Fibroblast of the aortic adventitia (primary cell): ENCODE results near the gene SETBP1. TPM values are rescaled to one million over a fixed set of nuclear protein-coding genes. Genes with fewer than 3 reads are reported as not detected.

Experiments used
- DNase-seq: peaks from one replicate; pipeline ENCODE4 v3.0.0-alpha.2; 2010; ENCODE audit warnings: low read depth
- H3K4me3 ChIP-seq: 2 replicates; pipeline ENCODE4 v1.5.1; 2011; ENCODE audit warnings: low read depth, mild to moderate bottlenecking, control low read depth, low read length, moderate library complexity
- CTCF ChIP-seq: IDR thresholded peaks from 2 replicates; pipeline ENCODE4 v1.5.1; 2011; ENCODE audit warnings: mild to moderate bottlenecking, low read length, control low read depth, inconsistent platforms; ENCODE audit not compliant: insufficient read depth
- total RNA-seq: library from RNA; depleted of rRNA; stranded (reverse); fragments of >200 nt; gene quantifications from 2 replicates; pipeline ENCODE4 v1.2.3, GENCODE V29; 2012; ENCODE audit warnings: low replicate concordance

SETBP1 gene
- total RNA-seq, 1 donor: 10.5 TPM

- no peak for TF ChIP-seq CTCF
- no peak for DNase-seq
- no peak overlapping the region for H3K4me3 ChIP-seq
Observed at GRCh38 chr18:44881461-44882162, 200.9 kb downstream of the SETBP1 start.

- H3K4me3 ChIP-seq: no peak overlapping the region
- no peak for TF ChIP-seq CTCF
- DNase-seq: no peak
Observed at GRCh38 chr18:44882163-44882868, 201.6 kb downstream of the SETBP1 start.

- H3K4me3 ChIP-seq: no peak overlapping the region
- TF ChIP-seq CTCF: no peak
- no peak for DNase-seq
Observed at GRCh38 chr18:44883671-44884070, 203.0 kb downstream of the SETBP1 start.

GRCh38 chr18:44884431-44884830, 203.7 kb downstream of the SETBP1 start:
- no peak overlapping the region for H3K4me3 ChIP-seq
- DNase-seq: no peak
- TF ChIP-seq CTCF: no peak

- no peak for DNase-seq
- no peak for TF ChIP-seq CTCF
- no peak overlapping the region for H3K4me3 ChIP-seq
Observed at GRCh38 chr18:44885507-44885906, 204.8 kb downstream of the SETBP1 start.

- no peak overlapping the region for H3K4me3 ChIP-seq
- no peak for TF ChIP-seq CTCF
- peak; percentile 61 for DNase-seq
Observed at GRCh38 chr18:44887227-44887631, 206.5 kb downstream of the SETBP1 start.
